Neural crest cell (in vitro differentiated cells): ENCODE results near the gene BANK1. TPM values are rescaled to one million over a fixed set of nuclear protein-coding genes. Genes with fewer than 3 reads are reported as not detected.

ENCODE experiments used
- DNase-seq: peaks from one replicate; pipeline ENCODE4 v3.0.0; 2021; ENCODE audit warnings: low read depth, mixed read lengths, low spot score
- H3K27ac Mint-ChIP-seq: one replicate; pipeline ENCODE4 v1.8.0; 2021; ENCODE audit warnings: mild to moderate bottlenecking, mixed read lengths; ENCODE audit not compliant: unreplicated experiment
- H3K27me3 Mint-ChIP-seq: 2 replicates; pipeline ENCODE4 v1.8.0; 2021; ENCODE audit warnings: low read depth, mild to moderate bottlenecking, mixed read lengths
- H3K36me3 Mint-ChIP-seq: 2 replicates; pipeline ENCODE4 v1.8.0; 2021; ENCODE audit warnings: low read depth, mild to moderate bottlenecking, mixed read lengths
- H3K4me1 Mint-ChIP-seq: 2 replicates; pipeline ENCODE4 v1.8.0; 2021; ENCODE audit warnings: mixed read lengths
- H3K4me3 Mint-ChIP-seq: one replicate; pipeline ENCODE4 v1.8.0; 2021; ENCODE audit warnings: mild to moderate bottlenecking, mixed read lengths
- H3K9me3 Mint-ChIP-seq: 2 replicates; pipeline ENCODE4 v1.8.0; 2021; ENCODE audit warnings: mixed read lengths
- CTCF ChIP-seq: fragments of 200-600 bp; sonication (generic); conservative IDR thresholded peaks from 2 replicates; pipeline ENCODE4 v1.5.0; 2021; ENCODE audit warnings: antibody characterized with exemption, mild to moderate bottlenecking
- total RNA-seq: library from RNA; stranded (reverse); gene quantifications from 2 replicates; pipeline ENCODE4 v1.2.1, GENCODE V29; 2021

Gene BANK1
- total RNA-seq, 1 donor from 2014 or later = 0.44 TPM

DNA sequence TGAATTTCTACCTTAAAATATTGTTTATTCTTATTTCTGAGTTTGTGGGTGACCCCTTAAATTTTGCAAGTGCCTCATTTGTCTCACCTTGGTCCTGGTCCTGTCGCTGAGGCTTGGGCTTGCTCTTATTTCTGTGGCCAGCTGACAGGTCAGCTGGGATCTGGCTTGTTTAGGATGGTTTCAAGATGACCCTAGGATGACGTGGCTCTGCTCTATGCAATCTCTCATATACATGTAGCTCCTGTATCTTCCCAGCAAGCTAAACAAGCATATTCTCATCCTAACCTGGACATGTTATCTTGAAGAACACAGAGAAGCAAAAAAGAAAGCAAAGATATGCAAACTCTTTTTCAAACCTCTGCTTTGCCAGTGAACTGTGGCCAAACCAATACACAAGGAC lies 158.4 kb downstream of the BANK1 start:
- H3K9me3 Mint-ChIP-seq = no peaks in the 10 kb centered on the region
- H3K4me1 Mint-ChIP-seq = peaks cover 10% of the 10 kb centered on the region
- no peaks in the 10 kb centered on the region for H3K36me3 Mint-ChIP-seq
- H3K4me3 Mint-ChIP-seq = no peak overlapping the region
- H3K27ac Mint-ChIP-seq = no peak overlapping the region
- DNase-seq = no peak
- no peaks in the 10 kb centered on the region for H3K27me3 Mint-ChIP-seq
- no peak for TF ChIP-seq CTCF

GRCh38 chr4:101950258-101950979 lies 159.9 kb downstream of the BANK1 start:
- no peak for DNase-seq
- no peaks in the 10 kb centered on the region for H3K36me3 Mint-ChIP-seq
- H3K9me3 Mint-ChIP-seq = no peaks in the 10 kb centered on the region
- no peak overlapping the region for H3K27ac Mint-ChIP-seq
- H3K27me3 Mint-ChIP-seq = no peaks in the 10 kb centered on the region
- H3K4me3 Mint-ChIP-seq = no peak overlapping the region
- peaks cover 15% of the 10 kb centered on the region for H3K4me1 Mint-ChIP-seq
- no peak for TF ChIP-seq CTCF

DNA sequence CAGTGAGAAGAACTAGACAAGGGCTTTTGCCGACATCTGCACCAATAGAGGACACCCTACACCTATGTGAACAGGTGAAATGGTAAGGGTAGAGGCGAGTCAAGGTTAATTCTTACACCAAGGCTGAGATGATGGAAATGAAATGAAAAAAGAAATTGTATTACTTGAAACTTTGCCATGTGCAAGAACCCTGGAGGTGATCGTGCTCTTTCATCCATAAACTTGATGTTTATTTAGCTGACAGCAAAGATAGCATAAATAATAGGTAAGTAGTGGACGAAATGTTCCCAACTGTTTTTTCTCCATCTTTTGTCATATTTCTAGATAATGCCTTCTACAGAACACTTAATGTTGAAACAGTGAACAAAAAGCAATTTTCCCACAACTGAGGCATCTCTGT lies 162.5 kb downstream of the BANK1 start:
- Mint-ChIP-seq H3K4me3 (no peak overlapping the region), H3K9me3 (no peaks in the 10 kb centered on the region), H3K36me3 (no peaks in the 10 kb centered on the region), H3K27me3 (no peaks in the 10 kb centered on the region), H3K27ac (no peak overlapping the region), H3K4me1 (peaks cover 21% of the 10 kb centered on the region)
- no peak for TF ChIP-seq CTCF
- DNase-seq = no peak

- Mint-ChIP-seq H3K9me3 (no peaks in the 10 kb centered on the region), H3K4me3 (no peak overlapping the region), H3K4me1 (peaks cover 21% of the 10 kb centered on the region), H3K27me3 (no peaks in the 10 kb centered on the region), H3K36me3 (no peaks in the 10 kb centered on the region), H3K27ac (no peak overlapping the region)
- no peak for TF ChIP-seq CTCF
- no peak for DNase-seq
These were observed 163.4 kb downstream of the BANK1 start for GRCh38 chr4:101953949-101954348.

DNA sequence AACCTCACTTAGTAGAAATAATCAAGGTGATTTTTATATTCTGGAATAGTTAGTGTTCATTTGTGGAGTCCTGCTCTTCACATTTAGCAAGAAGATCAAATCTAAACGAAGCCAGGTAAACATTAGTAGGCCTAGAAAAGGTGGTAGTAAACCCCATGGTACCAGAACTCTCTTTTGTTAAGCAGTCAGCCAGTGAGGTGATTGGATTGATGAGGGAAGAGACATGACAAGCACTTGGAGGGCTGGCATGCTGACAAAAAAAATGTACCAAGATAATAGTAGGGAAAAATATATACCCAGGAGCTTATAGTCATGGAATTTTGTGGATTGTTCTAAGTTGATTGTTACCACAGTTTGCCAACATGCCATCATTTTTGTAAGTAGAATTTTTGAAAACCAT lies 163.8 kb downstream of the BANK1 start:
- peaks cover 21% of the 10 kb centered on the region for H3K4me1 Mint-ChIP-seq
- H3K9me3 Mint-ChIP-seq = no peaks in the 10 kb centered on the region
- DNase-seq = no peak
- H3K27me3 Mint-ChIP-seq = no peaks in the 10 kb centered on the region
- no peaks in the 10 kb centered on the region for H3K36me3 Mint-ChIP-seq
- H3K4me3 Mint-ChIP-seq = no peak overlapping the region
- no peak overlapping the region for H3K27ac Mint-ChIP-seq
- TF ChIP-seq CTCF = no peak
